ENCODE results near the gene SEMA3F. TPM values are rescaled to one million over a fixed set of nuclear protein-coding genes. Genes with fewer than 3 reads are reported as not detected.
A peak's percentile ranks its signal among the peaks of the same experiment; 100 is the strongest.

Gene SEMA3F
- polyA plus RNA-seq, 2 of the 4 experiments (the other 2 are of a cell fraction): 2.9 to 10.6 TPM

DNA sequence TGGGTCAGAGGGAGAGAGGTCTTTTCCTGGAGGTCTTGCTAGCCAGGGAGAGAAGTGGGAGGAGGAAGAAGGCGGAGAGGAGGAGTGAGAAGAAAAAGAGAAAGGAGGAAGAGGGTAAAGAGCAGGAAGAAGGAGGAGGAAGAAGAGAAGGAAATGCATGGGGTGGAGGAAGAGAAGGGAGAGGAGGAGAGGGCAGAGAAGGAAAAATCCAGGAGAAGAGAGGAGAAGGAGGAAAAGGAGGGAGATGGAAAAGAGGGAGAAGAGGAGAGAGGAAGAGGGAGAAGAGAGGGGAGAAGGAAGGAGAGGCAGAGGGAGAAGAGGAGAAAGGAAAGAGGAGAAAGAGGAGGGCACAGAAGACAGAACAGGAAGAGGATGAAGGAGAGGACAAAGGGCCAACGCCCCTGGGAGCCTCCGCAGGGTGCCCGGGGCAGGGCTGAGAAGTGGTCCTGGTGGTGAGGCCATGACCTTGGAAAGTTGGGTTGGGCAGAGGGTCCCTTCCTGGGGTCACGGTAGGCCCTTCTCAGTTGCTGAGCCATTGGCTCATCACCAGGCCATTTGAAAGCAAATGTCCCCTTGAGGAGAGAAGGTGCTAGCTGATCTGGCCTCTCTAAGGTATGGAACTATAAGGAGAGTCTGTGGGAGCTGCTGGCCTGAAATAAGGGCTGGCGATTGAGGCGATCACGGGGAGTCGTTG, 1.2 kb upstream of the SEMA3F start:
- Histone ChIP-seq H3K9me3 (no peaks in the 10 kb centered on the region), H3K4me3 (peak overlapping the region; percentile 74), H3K4me1 (peaks cover 29% of the 10 kb centered on the region), H3K27ac (no peak overlapping the region), H3K4me2 (peak overlapping the region; percentile 94)
- TF ChIP-seq ZNF302 (CRISPR knock-in tag; IDR thresholded peaks at IDR 0.05): no peak
- no peak for TF ChIP-seq NPAS2 (CRISPR knock-in tag; IDR thresholded peaks at IDR 0.05; ENCODE audit: borderline replicate concordance)
- no peak for TF ChIP-seq E2F6 (IDR thresholded peaks at IDR 0.05; ENCODE audit: borderline replicate concordance, low read depth)
- no peak for TF ChIP-seq PHF8 (IDR thresholded peaks at IDR 0.05; ENCODE audit: borderline replicate concordance, low read depth)
- no peak for TF ChIP-seq ZC3H11A (IDR thresholded peaks at IDR 0.05)
- TF ChIP-seq, protein P1, sequence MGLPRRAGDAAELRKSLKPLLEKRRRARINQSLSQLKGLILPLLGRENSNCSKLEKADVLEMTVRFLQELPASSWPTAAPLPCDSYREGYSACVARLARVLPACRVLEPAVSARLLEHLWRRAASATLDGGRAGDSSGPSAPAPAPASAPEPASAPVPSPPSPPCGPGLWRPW (IDR thresholded peaks at IDR 0.05): no peak
- TF ChIP-seq HOXB5 (CRISPR knock-in tag; IDR thresholded peaks at IDR 0.05): no peak
- TF ChIP-seq POLR2AphosphoS2 (conservative IDR thresholded peaks at IDR 0.05; ENCODE audit: low read length): no peak
- TF ChIP-seq KDM1A (IDR thresholded peaks at IDR 0.05; ENCODE audit: low read depth): no peak
- no peak for TF ChIP-seq SMC3 (IDR thresholded peaks at IDR 0.05)
- TF ChIP-seq BHLHE40 (IDR thresholded peaks at IDR 0.05; ENCODE audit: low read depth, low read length): no peak
- TF ChIP-seq TFCP2L1 (CRISPR knock-in tag; IDR thresholded peaks at IDR 0.05): no peak
- TF ChIP-seq, protein P2, sequence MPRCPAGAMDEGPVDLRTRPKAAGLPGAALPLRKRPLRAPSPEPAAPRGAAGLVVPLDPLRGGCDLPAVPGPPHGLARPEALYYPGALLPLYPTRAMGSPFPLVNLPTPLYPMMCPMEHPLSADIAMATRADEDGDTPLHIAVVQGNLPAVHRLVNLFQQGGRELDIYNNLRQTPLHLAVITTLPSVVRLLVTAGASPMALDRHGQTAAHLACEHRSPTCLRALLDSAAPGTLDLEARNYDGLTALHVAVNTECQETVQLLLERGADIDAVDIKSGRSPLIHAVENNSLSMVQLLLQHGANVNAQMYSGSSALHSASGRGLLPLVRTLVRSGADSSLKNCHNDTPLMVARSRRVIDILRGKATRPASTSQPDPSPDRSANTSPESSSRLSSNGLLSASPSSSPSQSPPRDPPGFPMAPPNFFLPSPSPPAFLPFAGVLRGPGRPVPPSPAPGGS (IDR thresholded peaks at IDR 0.05): no peak
- ATAC-seq: no peak
- DNase-seq (ENCODE audit: low read depth in 1 of 2, low spot score in 1 of 2): no peak
- CTCF ChIA-PET: interaction anchor here (0.7 to 1.7 kb wide), 5 partner anchors 9 to 38 kb away, joined by 3 to 5 read pairs (median 3); no protein-coding TSS in a partner anchor
- POLR2A ChIA-PET: no interaction called here
- FAIRE-seq: no peak
- 40% methylated on average over 9 of the region's 9 CpGs for whole genome bisulfite sequencing (ENCODE audit: missing lambda C conversion rate)

DNA sequence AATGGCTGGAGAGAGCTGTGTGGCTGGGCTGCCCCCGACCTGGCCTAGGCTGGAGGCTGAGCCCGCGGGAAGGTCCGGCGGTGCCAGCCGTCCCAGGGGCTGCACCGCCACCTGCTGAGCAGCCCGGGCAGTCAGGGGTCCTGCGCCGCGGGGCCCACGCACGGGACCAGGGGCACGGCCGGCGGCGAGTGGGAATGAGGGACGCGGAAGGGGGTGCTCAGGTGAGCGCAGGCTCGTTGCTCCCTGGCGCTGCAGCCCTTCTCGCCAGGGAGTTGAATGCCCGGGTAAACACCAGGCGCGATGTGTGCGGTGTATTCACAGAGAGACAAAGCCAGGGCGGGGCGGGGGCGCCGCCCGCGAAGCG, 666 bp upstream of the SEMA3F start:
- H3K27ac ChIP-seq: peak overlapping the region in 1 of 2 experiments; percentile 85; a peak in 2 of 6 replicates

More for the DNA sequence above, 666 bp upstream of the SEMA3F start:
- Histone ChIP-seq H3K4me2 (peak overlapping the region; percentile 94), H3K4me3 (peak overlapping the region; percentile 74), H3K4me1 (peaks cover 34% of the 10 kb centered on the region), H3K9me3 (no peaks in the 10 kb centered on the region)
- TF ChIP-seq RAD21 (conservative IDR thresholded peaks at IDR 0.05 in 1 of 2, IDR thresholded peaks at IDR 0.05 in 1 of 2): peak in 1 of 2 experiments; percentile 26; a peak in 2 of 5 replicates
- TF ChIP-seq, protein P3, sequence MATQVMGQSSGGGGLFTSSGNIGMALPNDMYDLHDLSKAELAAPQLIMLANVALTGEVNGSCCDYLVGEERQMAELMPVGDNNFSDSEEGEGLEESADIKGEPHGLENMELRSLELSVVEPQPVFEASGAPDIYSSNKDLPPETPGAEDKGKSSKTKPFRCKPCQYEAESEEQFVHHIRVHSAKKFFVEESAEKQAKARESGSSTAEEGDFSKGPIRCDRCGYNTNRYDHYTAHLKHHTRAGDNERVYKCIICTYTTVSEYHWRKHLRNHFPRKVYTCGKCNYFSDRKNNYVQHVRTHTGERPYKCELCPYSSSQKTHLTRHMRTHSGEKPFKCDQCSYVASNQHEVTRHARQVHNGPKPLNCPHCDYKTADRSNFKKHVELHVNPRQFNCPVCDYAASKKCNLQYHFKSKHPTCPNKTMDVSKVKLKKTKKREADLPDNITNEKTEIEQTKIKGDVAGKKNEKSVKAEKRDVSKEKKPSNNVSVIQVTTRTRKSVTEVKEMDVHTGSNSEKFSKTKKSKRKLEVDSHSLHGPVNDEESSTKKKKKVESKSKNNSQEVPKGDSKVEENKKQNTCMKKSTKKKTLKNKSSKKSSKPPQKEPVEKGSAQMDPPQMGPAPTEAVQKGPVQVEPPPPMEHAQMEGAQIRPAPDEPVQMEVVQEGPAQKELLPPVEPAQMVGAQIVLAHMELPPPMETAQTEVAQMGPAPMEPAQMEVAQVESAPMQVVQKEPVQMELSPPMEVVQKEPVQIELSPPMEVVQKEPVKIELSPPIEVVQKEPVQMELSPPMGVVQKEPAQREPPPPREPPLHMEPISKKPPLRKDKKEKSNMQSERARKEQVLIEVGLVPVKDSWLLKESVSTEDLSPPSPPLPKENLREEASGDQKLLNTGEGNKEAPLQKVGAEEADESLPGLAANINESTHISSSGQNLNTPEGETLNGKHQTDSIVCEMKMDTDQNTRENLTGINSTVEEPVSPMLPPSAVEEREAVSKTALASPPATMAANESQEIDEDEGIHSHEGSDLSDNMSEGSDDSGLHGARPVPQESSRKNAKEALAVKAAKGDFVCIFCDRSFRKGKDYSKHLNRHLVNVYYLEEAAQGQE (IDR thresholded peaks at IDR 0.05): no peak
- TF ChIP-seq TFCP2L1 (CRISPR knock-in tag; IDR thresholded peaks at IDR 0.05): no peak
- no peak for TF ChIP-seq ESRRA (IDR thresholded peaks at IDR 0.05; ENCODE audit: borderline replicate concordance, low read length)
- peak; percentile 20; the same call in 1 of the 3 replicates for TF ChIP-seq CTCF (IDR thresholded peaks at IDR 0.05)
- ChIA-PET CTCF (interaction anchor here (1.0 kb wide), 1 partner anchor 35 kb away, joined by 3 read pairs; no protein-coding TSS in a partner anchor), POLR2A (no interaction called here)
- FAIRE-seq (no peak), ATAC-seq (peak; percentile 45 to 62), DNase-seq (ENCODE audit: low read depth in 1 of 2, low spot score in 1 of 2) (peak in 1 of 2 experiments; percentile 48)
- no CpG with 5 or more reads among the region's 34 CpGs for WGBS (ENCODE audit: missing lambda C conversion rate)

All from A549 (cell line).